K562 (cell line): Measurements from ENCODE around the gene SPIRE1. TPM values are rescaled to one million over a fixed set of nuclear protein-coding genes. Genes with fewer than 3 reads are reported as not detected.
A peak's percentile ranks its signal among the peaks of the same experiment; 100 is the strongest.

ENCODE experiments used
- ATAC-seq: fragments of 200-7000 bp; cut with Tn5 transposase; 3 replicates; pipeline ENCODE4 v1.9.1; 2020; ENCODE audit warnings: moderate library complexity
- BruUV-seq: library from RNA; stranded (reverse); fragments of 400-500 nt; replicated peaks from 2 replicates; lab custom pipeline; 2021; lab: Mats Ljungman, UMichigan
- CTCF ChIA-PET: fragments of 300-600 bp; formaldehyde crosslinking; extraction: SDS; loops from one replicate; lab custom pipeline; 2021; ENCODE audit warnings: low intra/inter-chr PET ratio; lab: Yijun Ruan, JAX
- POLR2A ChIA-PET: fragments of 300-600, 350-650 bp; sonication (Branson Sonifier 250); formaldehyde crosslinking; extraction: SDS; loops from one replicate; lab custom pipeline; 2021; ENCODE audit warnings: antibody characterized with exemption, inconsistent platforms; lab: Yijun Ruan, JAX
- DNase-seq, 4 experiments: peaks; one replicate each; pipeline versions ENCODE4 v3.0.0 to v3.0.0-alpha.2; 2011 to 2018; ENCODE audit warnings: low spot score in 3 of 4, mixed read lengths in 3 of 4; ENCODE audit errors: extremely low read depth in 1 of 4
- FAIRE-seq: peaks from 2 replicates; lab custom pipeline; 2011; peaks lifted over from hg19 to GRCh38; lab: Jason Lieb, UNC
- H2AFZ ChIP-seq: 2 replicates; pipeline ENCODE4 v1.6.0; 2011; ENCODE audit warnings: low read depth, low read length, control low read depth, inconsistent platforms
- H3K27ac ChIP-seq: fragments of 200-600 bp; 3 replicates; pipeline ENCODE4 v1.8.0; 2011; ENCODE audit warnings: low read depth, mild to moderate bottlenecking, control low read depth, inconsistent platforms, low read length, moderate library complexity, mixed read lengths; ENCODE audit errors: extremely low read depth
- H3K27me3 ChIP-seq, 2 experiments: fragments of 300-600 bp in 1 of 2; 2 replicates in 1 of 2; 3 replicates in 1 of 2; pipeline versions ENCODE4 v1.6.0 to v1.8.0; 2011; ENCODE audit warnings: inconsistent platforms in 2 of 2, low read length in 2 of 2, mild to moderate bottlenecking in 1 of 2, mixed read lengths in 1 of 2, moderate library complexity in 1 of 2; ENCODE audit not compliant: control insufficient read depth in 2 of 2, insufficient read depth in 2 of 2
- H3K36me3 ChIP-seq: fragments of 300-600 bp; 3 replicates; pipeline ENCODE4 v1.8.0; 2011; ENCODE audit warnings: mild to moderate bottlenecking, low read length, inconsistent platforms; ENCODE audit not compliant: control insufficient read depth, insufficient read depth
- H3K4me1 ChIP-seq, 2 experiments: fragments of 200-600 bp in 1 of 2; replicated peaks in 1 of 2; 2 replicates in 1 of 2; 3 replicates in 1 of 2; pipeline versions ENCODE4 v1.5.1 to v1.8.0; 2011; ENCODE audit warnings: inconsistent platforms in 2 of 2, low read length in 2 of 2, mild to moderate bottlenecking in 1 of 2, mixed read lengths in 1 of 2, moderate library complexity in 1 of 2; ENCODE audit not compliant: control insufficient read depth in 2 of 2, insufficient read depth in 2 of 2
- H3K4me2 ChIP-seq: 2 replicates; pipeline ENCODE4 v1.6.1; 2011; ENCODE audit warnings: low read length, control low read depth, inconsistent platforms, mixed read lengths; ENCODE audit not compliant: insufficient read depth
- H3K4me3 ChIP-seq: fragments of 200-600 bp; sonication (generic), shearing (Covaris generic); 2 replicates; pipeline ENCODE4 v1.5.1; 2016; ENCODE audit warnings: control low read depth, inconsistent platforms
- H3K79me2 ChIP-seq: fragments of 200-600 bp; 3 replicates; pipeline ENCODE4 v1.8.0; 2011; ENCODE audit warnings: low read length, inconsistent platforms; ENCODE audit not compliant: control insufficient read depth, insufficient read depth
- H3K9ac ChIP-seq, 2 experiments: 2 replicates each; pipeline versions ENCODE4 v1.6.0 to v1.6.1; 2011; ENCODE audit warnings: low read depth in 2 of 2, low read length in 2 of 2, control low read depth in 1 of 2, inconsistent platforms in 1 of 2, mild to moderate bottlenecking in 1 of 2, mixed read lengths in 1 of 2; ENCODE audit not compliant: insufficient read depth in 1 of 2
- H3K9me1 ChIP-seq: one replicate; pipeline ENCODE4 v1.6.0; 2011; ENCODE audit warnings: inconsistent platforms, mild to moderate bottlenecking, low read length, moderate library complexity; ENCODE audit not compliant: control insufficient read depth, insufficient read depth
- H3K9me3 ChIP-seq: replicated peaks from 2 replicates; pipeline ENCODE4 v1.5.1; 2011; ENCODE audit warnings: low read depth, low read length, inconsistent platforms; ENCODE audit not compliant: control insufficient read depth, insufficient read depth
- H4K20me1 ChIP-seq: replicated peaks from 2 replicates; pipeline ENCODE4 v1.6.1; 2011; ENCODE audit warnings: low read length, inconsistent platforms, mixed read lengths; ENCODE audit not compliant: control insufficient read depth, insufficient read depth
- AFF4 ChIP-seq: sonication (generic); formaldehyde crosslinking; IDR thresholded peaks from 2 replicates; pipeline ENCODE4 v1.8.0; 2023; ENCODE audit warnings: mild to moderate bottlenecking, missing genetic modification reagents
- ATF7 ChIP-seq: fragments of 450-650 bp; IDR thresholded peaks from 2 replicates; pipeline ENCODE4 v1.7.1; 2014; ENCODE audit warnings: mild to moderate bottlenecking, moderate library complexity
- BCOR ChIP-seq: fragments of 450-650 bp; IDR thresholded peaks from 2 replicates; pipeline ENCODE4 v1.6.1; 2016
- JUND ChIP-seq, 2 experiments: IDR thresholded peaks; 2 replicates in 1 of 2; 3 replicates in 1 of 2; pipeline ENCODE4 v1.6.1; 2011; ENCODE audit warnings: borderline replicate concordance in 2 of 2, low read depth in 2 of 2, low read length in 2 of 2, improper control_type of control experiment in 1 of 2, missing biosample characterization in 1 of 2, missing genetic modification characterization in 1 of 2, missing genetic modification reagents in 1 of 2
- MAX ChIP-seq: sonication (generic); formaldehyde crosslinking; IDR thresholded peaks from 2 replicates; pipeline ENCODE4 v1.9.0; 2022; ENCODE audit warnings: mild to moderate bottlenecking, missing genetic modification reagents
- SMARCA4 ChIP-seq: fragments of 450-650 bp; IDR thresholded peaks from 2 replicates; pipeline ENCODE4 v1.6.1; 2016
- ZNF121 ChIP-seq: sonication (generic); formaldehyde crosslinking; conservative IDR thresholded peaks from 2 replicates; pipeline ENCODE4 v1.8.0; 2022; ENCODE audit warnings: missing genetic modification reagents
- WGBS: fragments of 100-300 bp; shearing (Covaris generic); methylation state at CpG from one replicate; pipeline ENCODE4 v1.1.6; 2016; ENCODE audit warnings: low coverage, mixed read lengths; ENCODE audit not compliant: insufficient coverage; ENCODE audit errors: missing lambda C conversion rate; 5-methylcytosine and 5-hydroxymethylcytosine counted together
- in situ Hi-C: fragments of 300-500 bp; cut with MboI; formaldehyde crosslinking; loops from 4 replicates; pipeline ENCODE4 v1.15.0; 2018; ENCODE audit warnings: inconsistent platforms, mixed read lengths
- intact Hi-C: fragments of 100-400 bp; cut with micrococcal nuclease; formaldehyde crosslinking; loops from 2 replicates; pipeline ENCODE4 v1.14.2; 2022
- polyA plus RNA-seq, 8 experiments: library from polyadenylated mRNA; depleted of rRNA in 4 of 8; stranded (reverse) in 5 of 8; unstranded in 3 of 8; fragments of >200 nt; fragmentation: Nextera tagmentation in 2 of 8; fragmentation: Illumina TruSeq in 1 of 8; extraction: Ambion mirVana in 2 of 8; extraction: Trizol in 1 of 8; gene quantifications; 2 replicates each; pipeline versions ENCODE4 v1.2.1 to v1.2.3, GENCODE V29; 2011 to 2014; ENCODE audit warnings: inconsistent platforms in 1 of 8, missing spikeins in 1 of 8
- total RNA-seq, 7 experiments: library from RNA; depleted of rRNA in 6 of 7; stranded (reverse); fragments of >200 nt in 6 of 7; fragmentation: Illumina TruSeq in 2 of 7; extraction: Trizol in 2 of 7; gene quantifications; 2 replicates each; pipeline versions ENCODE4 v1.2.1 to v1.2.3, GENCODE V29; 2011 to 2021; ENCODE audit warnings: low replicate concordance in 1 of 7

Gene SPIRE1
- total and polyA plus RNA-seq, 9 of the 15 experiments (the other 6 are each of a cell fraction or from before 2014, with no cell fraction given): 2.9 to 14.0 (median 10.2) TPM

GRCh38 chr18:12656605-12656937 is 1.3 kb downstream of the SPIRE1 start (continued):
- TF ChIP-seq JUND (IDR thresholded peaks at IDR 0.05; ENCODE audit: borderline replicate concordance, low read depth, low read length) (no peak), JUND (tag; IDR thresholded peaks at IDR 0.05; ENCODE audit: borderline replicate concordance, low read depth, low read length) (peak; percentile 32; the same call in 1 of the 3 replicates), AFF4 (CRISPR knock-in tag) (no peak), ATF7 (peak; percentile 88), SMARCA4 (0 out of 2 replicates have a peak, but pooled peaks have one; percentile 45)

- H3K27me3 ChIP-seq: no peaks in the 10 kb centered on the region
- ATAC-seq (no peak), FAIRE-seq (no peak)
- H3K4me1 ChIP-seq: peaks cover 15 to 16% of the 10 kb centered on the region in 2 experiments; a peak in 4 of 5 replicates
- intact Hi-C loops: loop anchor here (5.0 to 10.0 kb wide), 2 partner anchors 113 to 180 kb away; no protein-coding TSS in a partner anchor
- WGBS: 100% methylated on average over 1 of the region's 1 CpG
- H4K20me1 ChIP-seq: peaks cover 7% of the 10 kb centered on the region; the same call in 1 of the 2 replicates
- H3K79me2 ChIP-seq: peaks cover 57% of the 10 kb centered on the region
- H3K9me1 ChIP-seq: no peaks in the 10 kb centered on the region
- no peaks in the 10 kb centered on the region for H3K36me3 ChIP-seq
- no peak overlapping the region for H3K4me2 ChIP-seq
- TF ChIP-seq MAX (CRISPR knock-in tag) (no peak), ZNF121 (CRISPR knock-in tag) (peak; percentile 64), BCOR (peak; percentile 81)
- TF ChIP-seq, all 486 proteins: peak for 2
- H3K9ac ChIP-seq: no peak overlapping the region
- CTCF ChIA-PET: no interaction called here
- no peak overlapping the region for H3K4me3 ChIP-seq
- POLR2A ChIA-PET: no interaction called here
- H3K27ac ChIP-seq: no peak overlapping the region
- no peaks in the 10 kb centered on the region for H3K9me3 ChIP-seq
- no TSS peak for BruUV-seq
- DNase-seq: no peak
- no peak overlapping the region for H2AFZ ChIP-seq
- in situ Hi-C loops: no loop called here
Measured at GRCh38 chr18:12654971-12655370, 2.9 kb downstream of the SPIRE1 start.
